ENCODE measurements around the gene RETSAT. TPM values are rescaled to one million over a fixed set of nuclear protein-coding genes. Genes with fewer than 3 reads are reported as not detected.

RETSAT gene
- total RNA-seq, 2 donors from 2014 or later = 37.4 to 44.3 TPM

DNA sequence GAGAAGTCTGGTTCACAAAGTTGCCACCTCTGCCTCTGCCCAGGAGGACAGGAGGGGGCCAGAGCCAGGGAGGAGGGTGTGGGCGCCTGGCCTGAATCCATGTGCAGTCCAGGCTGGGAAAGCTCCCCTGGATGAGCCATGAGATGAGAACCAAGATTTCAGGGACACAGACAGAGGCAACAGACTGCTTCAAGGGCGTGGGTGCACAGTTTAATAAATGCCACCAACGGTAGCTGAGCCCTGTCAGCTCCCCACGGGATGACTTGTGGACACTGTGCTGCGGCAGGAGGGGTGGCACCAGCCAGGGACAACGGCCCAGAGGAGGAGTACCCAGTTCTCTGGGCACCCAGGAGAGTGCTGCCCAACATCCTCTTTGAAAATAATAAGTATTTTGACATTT is 40.6 kb upstream of the RETSAT start:
- Histone ChIP-seq H3K27ac (peak overlapping the region in 1 of 2 donors; percentile 31), H3K4me3 (no peak overlapping the region), H3K27me3 (replicated peaks; ENCODE audit: insufficient read depth) (no peaks in the 10 kb centered on the region), H3K9me3 (no peaks in the 10 kb centered on the region), H3K4me1 (ENCODE audit: control insufficient read depth in 1 of 2, low read depth in 2 of 2) (peaks cover 0 to 18% of the 10 kb centered on the region in 2 donors), H3K36me3 (peaks cover 12% of the 10 kb centered on the region)
- ATAC-seq (ENCODE audit: insufficient number of reproducible peaks, low FRiP score, low read depth) = no peak
- no peak for DNase-seq (ENCODE audit: low spot score)
- no peak for TF ChIP-seq CTCF (IDR thresholded peaks at IDR 0.05)

GRCh38 chr2:85394261-85394681 is 39.9 kb upstream of the RETSAT start:
- no peak for DNase-seq (ENCODE audit: low spot score)
- TF ChIP-seq CTCF (IDR thresholded peaks at IDR 0.05) = no peak
- ATAC-seq (ENCODE audit: insufficient number of reproducible peaks, low FRiP score, low read depth) = no peak
- H3K4me1 ChIP-seq (ENCODE audit: control insufficient read depth in 1 of 2, low read depth in 2 of 2) = peaks cover 0 to 18% of the 10 kb centered on the region in 2 donors
- peaks cover 15% of the 10 kb centered on the region for H3K36me3 ChIP-seq
- no peaks in the 10 kb centered on the region for H3K27me3 ChIP-seq (replicated peaks; ENCODE audit: insufficient read depth)
- peak overlapping the region in 1 of 2 donors; percentile 31 for H3K27ac ChIP-seq
- H3K4me3 ChIP-seq = no peak overlapping the region
- H3K9me3 ChIP-seq = no peaks in the 10 kb centered on the region

DNA sequence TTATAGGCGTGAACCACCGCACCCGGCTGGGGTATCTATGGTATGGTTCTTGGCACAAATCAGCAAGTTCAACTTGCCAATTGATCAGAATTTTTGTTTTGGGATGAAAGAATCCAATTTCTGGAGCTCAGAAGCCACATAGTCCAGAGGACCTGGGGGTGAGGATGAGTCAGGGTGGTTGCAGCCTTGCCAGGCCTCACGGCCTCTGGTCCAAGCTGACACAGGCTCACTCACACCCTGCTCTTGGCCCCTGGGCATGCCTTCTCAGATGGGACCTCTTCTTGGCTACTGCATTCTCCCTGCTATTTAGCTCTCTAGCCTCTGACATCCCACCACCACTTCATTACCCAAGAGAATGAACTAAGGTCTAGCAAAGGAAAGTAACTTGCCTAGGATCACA is 39.5 kb upstream of the RETSAT start:
- Histone ChIP-seq H3K4me1 (ENCODE audit: control insufficient read depth in 1 of 2, low read depth in 2 of 2) (peaks cover 0 to 18% of the 10 kb centered on the region in 2 donors), H3K36me3 (peaks cover 17% of the 10 kb centered on the region), H3K9me3 (no peaks in the 10 kb centered on the region), H3K27ac (peak overlapping the region in 1 of 2 donors; percentile 31), H3K27me3 (replicated peaks; ENCODE audit: insufficient read depth) (no peaks in the 10 kb centered on the region), H3K4me3 (no peak overlapping the region)
- DNase-seq (ENCODE audit: low spot score) (no peak), ATAC-seq (ENCODE audit: insufficient number of reproducible peaks, low FRiP score, low read depth) (no peak)
- no peak for TF ChIP-seq CTCF (IDR thresholded peaks at IDR 0.05)

GRCh38 chr2:85390941-85391669 is 36.8 kb upstream of the RETSAT start:
- ATAC-seq (ENCODE audit: insufficient number of reproducible peaks, low FRiP score, low read depth) (no peak), DNase-seq (ENCODE audit: low spot score) (no peak)
- Histone ChIP-seq H3K36me3 (peaks cover 32% of the 10 kb centered on the region), H3K9me3 (no peaks in the 10 kb centered on the region), H3K27ac (no peak overlapping the region), H3K27me3 (replicated peaks; ENCODE audit: insufficient read depth) (no peaks in the 10 kb centered on the region), H3K4me3 (no peak overlapping the region), H3K4me1 (ENCODE audit: control insufficient read depth in 1 of 2, low read depth in 2 of 2) (peaks cover 0 to 3% of the 10 kb centered on the region in 2 donors)
- TF ChIP-seq CTCF (IDR thresholded peaks at IDR 0.05) = peak; percentile 48

DNA sequence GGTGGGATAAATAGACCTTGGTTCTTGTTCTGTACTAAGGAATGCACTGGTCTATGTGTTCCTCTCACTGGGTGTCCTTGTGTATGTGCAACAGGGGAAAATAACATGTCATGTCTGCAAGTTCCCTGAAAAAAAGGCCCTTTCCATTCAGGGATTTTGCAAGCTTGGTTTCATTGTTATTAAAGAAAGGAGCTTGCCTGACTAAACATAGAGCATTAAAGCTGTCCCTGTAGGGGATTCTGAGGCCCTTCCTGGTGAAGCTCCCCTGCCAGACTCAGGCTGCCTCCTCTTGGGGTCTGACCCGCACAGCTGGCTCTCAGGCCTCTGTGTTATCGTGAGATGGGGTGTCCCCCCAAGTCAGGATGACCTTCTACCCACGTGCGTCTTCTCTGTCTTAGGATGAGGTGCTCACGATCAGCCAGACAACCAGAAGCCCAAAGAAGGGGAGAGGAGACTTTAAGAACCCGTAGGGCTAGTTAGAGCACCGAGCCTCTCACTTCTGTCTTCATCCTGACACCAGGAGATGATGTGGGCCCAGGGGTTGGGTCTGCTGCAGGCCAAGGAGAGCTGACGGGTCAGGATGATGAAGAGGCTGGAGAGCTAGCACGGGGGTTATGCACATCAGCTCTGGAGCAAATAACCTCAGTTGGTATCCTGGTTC is 34.7 kb upstream of the RETSAT start:
- Histone ChIP-seq H3K27me3 (replicated peaks; ENCODE audit: insufficient read depth) (no peaks in the 10 kb centered on the region), H3K9me3 (no peaks in the 10 kb centered on the region), H3K27ac (no peak overlapping the region), H3K4me3 (no peak overlapping the region), H3K4me1 (ENCODE audit: control insufficient read depth in 1 of 2, low read depth in 2 of 2) (no peaks in the 10 kb centered on the region), H3K36me3 (peaks cover 41% of the 10 kb centered on the region)
- DNase-seq (ENCODE audit: low spot score) = no peak
- ATAC-seq (ENCODE audit: insufficient number of reproducible peaks, low FRiP score, low read depth) = no peak
- no peak for TF ChIP-seq CTCF (IDR thresholded peaks at IDR 0.05)
